GM03348 (cell line): ENCODE measurements around the gene TSPYL4.

Experiments
- DNase-seq: peaks from one replicate; pipeline ENCODE4 v3.0.0; 2012; ENCODE audit warnings: low spot score

Gene TSPYL4

GRCh38 chr6:116268589-116269293 is 14.9 kb upstream of the TSPYL4 start:
- peak; percentile 69 for DNase-seq

GRCh38 chr6:116267836-116268588 is 14.1 kb upstream of the TSPYL4 start:
- DNase-seq: no peak

- no peak for DNase-seq
Measured at GRCh38 chr6:116266803-116267202, 12.9 kb upstream of the TSPYL4 start.

- DNase-seq: no peak
Measured at GRCh38 chr6:116265041-116265829, 11.4 kb upstream of the TSPYL4 start.

GRCh38 chr6:116263353-116263752 is 9.5 kb upstream of the TSPYL4 start:
- no peak for DNase-seq

DNA sequence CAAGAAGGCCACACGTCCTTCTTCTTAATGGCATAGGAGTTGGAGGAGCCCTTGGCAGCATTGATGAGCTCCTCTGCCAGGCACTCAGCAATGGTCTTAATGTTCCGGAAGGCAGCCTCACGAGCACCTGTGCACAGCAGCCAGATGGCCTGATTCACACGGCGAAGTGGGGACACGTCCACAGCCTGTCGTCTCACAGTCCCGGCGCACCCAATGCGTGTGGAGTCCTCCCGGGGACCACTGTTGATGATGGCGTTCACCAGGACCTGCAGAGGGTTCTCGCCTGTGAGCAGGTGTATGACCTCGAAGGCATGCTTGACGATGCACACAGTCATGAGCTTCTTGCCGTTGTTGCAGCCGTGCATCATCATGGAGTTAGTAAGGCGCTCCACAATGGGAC is 4.6 kb upstream of the TSPYL4 start:
- no peak for DNase-seq

GRCh38 chr6:116256694-116257093 is 2.8 kb upstream of the TSPYL4 start:
- DNase-seq: no peak

DNA sequence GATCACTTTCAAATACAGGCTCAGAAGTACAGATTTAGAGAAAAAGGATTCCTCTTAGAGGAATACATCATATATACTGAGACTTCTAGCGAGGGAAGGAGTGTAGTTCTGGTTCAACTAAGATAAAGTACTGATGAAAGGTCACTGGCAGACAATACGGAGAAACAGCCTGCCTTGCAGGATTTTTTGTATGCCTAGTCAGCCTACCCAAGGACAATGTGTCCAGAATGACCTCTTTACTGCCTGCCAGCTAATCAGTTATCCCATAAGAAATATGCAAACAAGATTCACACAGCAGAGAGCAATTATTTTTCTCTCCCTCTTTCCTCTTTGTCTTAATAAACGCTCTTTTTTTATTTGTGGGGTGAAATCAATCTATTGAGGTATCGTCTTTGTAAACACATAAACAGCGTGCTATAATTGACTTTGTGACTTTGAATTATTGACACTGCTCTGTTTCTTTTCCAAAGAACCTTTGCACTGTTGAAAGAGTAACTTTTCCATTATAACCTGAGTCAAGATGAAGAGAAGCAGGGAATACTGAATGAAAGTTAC is 1.4 kb upstream of the TSPYL4 start:
- DNase-seq: no peak

GRCh38 chr6:116254297-116255056 is 602 bp upstream of the TSPYL4 start:
- DNase-seq: no peak

- DNase-seq: no peak
Measured at GRCh38 chr6:116253188-116253504, 729 bp downstream of the TSPYL4 start.

DNA sequence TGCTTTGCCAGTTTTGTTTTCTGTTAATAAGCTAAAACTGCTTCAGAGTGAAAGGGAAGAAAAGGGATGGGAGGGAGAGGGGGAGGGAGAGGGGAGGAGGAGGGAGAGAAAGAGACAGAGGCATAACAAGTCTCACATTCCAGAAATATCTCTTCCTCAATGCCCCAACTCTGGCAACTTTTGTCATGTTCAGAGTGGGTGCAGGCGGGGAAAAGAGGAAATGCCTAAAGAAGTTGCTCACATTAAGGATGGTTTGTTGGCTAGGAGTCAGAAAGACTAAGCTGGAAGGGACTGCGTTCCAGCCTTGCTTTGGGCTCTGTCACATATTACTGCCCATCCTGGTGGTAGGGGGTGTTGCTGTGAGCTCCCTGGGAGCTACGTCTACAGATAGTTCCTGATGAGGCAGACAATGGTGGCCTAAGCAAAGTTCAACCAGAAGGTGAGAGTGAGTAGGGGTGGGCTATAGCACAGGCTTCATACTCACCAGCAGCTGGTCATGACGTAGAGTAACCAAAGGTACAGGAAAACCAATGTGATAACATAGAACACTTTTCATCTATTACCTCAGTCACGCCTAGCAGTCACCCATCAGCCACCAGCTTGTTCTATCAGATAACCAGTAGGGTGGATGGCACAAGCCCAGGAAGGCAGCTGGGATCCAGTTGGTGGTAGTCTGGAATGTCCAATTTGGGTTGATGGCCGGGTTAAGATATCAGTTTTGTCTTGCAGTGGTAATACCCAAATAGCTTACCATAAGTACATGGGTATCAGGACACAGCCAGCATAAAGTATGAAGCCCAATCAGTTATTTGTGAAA is 2.1 kb downstream of the TSPYL4 start:
- peak; percentile 74 for DNase-seq

GRCh38 chr6:116248577-116248976 is 5.3 kb downstream of the TSPYL4 start:
- no peak for DNase-seq

GRCh38 chr6:116247285-116247684 is 6.6 kb downstream of the TSPYL4 start:
- DNase-seq: no peak

- peak; percentile 53 for DNase-seq
Measured at GRCh38 chr6:116246089-116246488, 7.8 kb downstream of the TSPYL4 start.

GRCh38 chr6:116244284-116244683 is 9.6 kb downstream of the TSPYL4 start:
- no peak for DNase-seq

DNA sequence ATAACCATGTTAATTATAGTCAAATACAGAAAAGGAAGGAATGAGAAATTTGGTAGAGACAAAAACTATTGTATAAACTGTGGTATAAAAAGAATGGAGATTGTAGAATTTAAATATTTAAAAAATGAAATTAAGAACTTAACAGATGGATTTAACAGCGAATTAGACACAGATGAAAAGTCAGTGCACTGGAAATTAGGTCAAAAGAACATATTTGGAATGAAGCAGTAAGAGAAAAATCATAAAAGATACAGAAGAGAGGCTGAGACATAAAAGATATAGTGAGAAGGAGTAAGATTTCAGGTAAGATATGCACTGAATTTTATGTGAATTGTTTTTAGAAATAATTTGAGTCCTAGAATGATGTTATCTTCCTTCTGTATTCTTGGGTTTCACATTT is 14.0 kb downstream of the TSPYL4 start:
- DNase-seq: no peak

DNA sequence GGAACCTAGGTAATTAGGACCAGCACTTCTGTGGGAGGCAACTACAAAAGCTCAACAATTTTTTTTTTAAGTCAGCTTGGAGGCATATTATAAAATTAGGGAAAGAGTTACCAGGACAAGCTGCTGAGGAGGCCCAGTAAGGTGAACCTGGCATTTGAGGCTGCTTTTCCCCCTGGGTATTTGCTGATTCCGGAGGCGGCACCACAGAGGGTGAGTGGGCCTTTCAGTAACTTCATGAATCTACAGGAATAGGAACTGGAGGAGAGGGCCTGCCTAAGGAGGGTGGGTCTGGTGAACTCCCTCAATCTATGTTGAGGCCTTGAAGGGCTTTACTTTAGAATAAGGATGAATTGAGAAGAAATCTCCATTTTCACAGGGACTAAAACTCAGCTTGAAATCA is 14.6 kb downstream of the TSPYL4 start:
- no peak for DNase-seq

- no peak for DNase-seq
Measured at GRCh38 chr6:116238083-116238482, 15.8 kb downstream of the TSPYL4 start.

DNA sequence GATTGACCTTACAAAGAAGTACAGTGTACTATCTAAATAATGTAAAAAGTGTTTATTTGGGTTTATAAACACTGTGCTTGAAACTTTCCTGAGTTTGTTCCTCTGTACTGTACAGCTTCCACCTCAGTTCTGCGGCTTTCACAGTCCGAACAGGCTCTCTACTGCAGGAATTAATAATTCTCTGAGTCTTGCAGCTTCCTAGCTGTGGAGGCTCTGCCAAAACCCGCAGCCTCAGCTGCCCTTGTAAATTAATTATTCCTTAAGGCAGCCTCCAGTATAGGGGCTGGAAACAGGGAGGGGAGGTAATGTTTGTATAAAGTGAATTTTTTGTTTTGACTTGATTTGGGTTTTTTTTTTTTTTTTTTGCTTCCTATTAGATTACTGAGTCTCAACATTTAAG is 19.2 kb downstream of the TSPYL4 start:
- no peak for DNase-seq

DNA sequence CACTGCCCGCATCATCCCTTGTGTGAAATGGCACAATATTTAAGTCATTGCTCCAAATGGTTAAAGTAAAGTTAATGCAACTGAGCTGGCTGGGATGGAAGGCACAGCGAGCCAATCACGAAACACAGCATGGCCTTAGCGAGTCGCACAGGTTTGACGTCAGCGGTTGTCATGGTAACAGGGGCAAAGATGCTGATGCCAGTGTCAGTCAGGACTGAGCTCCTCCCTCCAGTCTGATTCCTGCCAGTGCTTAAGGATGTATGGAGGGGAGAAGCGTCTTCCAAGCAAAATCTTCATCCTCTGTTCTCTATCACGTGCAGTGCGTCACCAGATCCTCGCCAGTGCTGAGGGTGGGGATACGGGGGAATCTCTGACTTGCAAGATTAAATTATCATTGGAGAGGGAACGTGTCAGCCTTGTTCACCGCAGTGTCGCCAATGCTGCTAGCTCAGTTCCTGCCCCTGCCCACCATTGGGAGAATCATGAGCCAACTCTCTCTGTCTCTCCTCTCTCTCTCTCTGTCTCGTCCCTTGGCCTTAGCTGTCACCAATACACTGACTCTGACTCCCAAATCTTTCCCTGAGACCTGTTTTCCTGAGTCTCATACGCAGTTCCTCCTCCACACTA is 24.5 kb downstream of the TSPYL4 start:
- DNase-seq: no peak

DNA sequence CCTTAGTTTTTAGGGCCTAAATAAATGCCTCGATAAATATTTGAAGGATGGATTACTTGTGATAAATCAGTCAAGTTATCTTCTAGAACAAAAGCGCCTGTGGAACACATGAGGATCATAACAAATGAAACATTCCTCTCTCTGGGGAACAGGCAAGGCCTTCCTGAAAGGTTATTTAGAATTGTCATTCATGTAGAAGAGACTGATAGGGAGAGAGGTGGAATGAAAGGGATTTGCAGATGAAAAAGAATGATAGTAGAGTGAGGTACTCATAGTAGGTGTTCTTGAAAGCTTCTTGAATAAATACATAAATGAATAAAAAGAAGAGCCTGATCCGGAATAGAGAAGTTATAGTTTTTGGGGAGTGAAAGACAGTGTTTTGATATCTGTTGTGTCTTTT is 30.5 kb downstream of the TSPYL4 start:
- no peak for DNase-seq
